Prostate gland (tissue), 2 donors: Measurements from ENCODE around the gene COLEC12. TPM values are rescaled to one million over a fixed set of nuclear protein-coding genes. Genes with fewer than 3 reads are reported as not detected.

Experiments
- DNase-seq: peaks from one replicate; pipeline ENCODE4 v3.0.0-alpha.2; 2019; ENCODE audit warnings: low spot score
- H3K27ac ChIP-seq, 2 donors: fragments of 200-600 bp; sonication (generic); 2 replicates each; pipeline ENCODE4 v1.5.1; 2017 to 2019
- H3K27me3 ChIP-seq: fragments of 200-600 bp; sonication (generic); replicated peaks from 2 replicates; pipeline ENCODE4 v1.5.1; 2019; ENCODE audit not compliant: insufficient read depth
- H3K36me3 ChIP-seq, 2 donors: fragments of 200-600 bp; sonication (generic); 1 replicate in 1 of 2; 2 replicates in 1 of 2; pipeline versions ENCODE4 v1.5.1 to v1.8.1; 2017 to 2019
- H3K4me1 ChIP-seq: fragments of 200-600 bp; sonication (generic); replicated peaks from 2 replicates; pipeline ENCODE4 v1.5.1; 2019
- H3K4me3 ChIP-seq, 2 donors: fragments of 200-600 bp; sonication (generic); 2 replicates each; pipeline ENCODE4 v1.5.1; 2017 to 2019
- H3K9me3 ChIP-seq: fragments of 200-600 bp; sonication (generic); 2 replicates; pipeline ENCODE4 v1.5.1; 2017
- CTCF ChIP-seq, 4 experiments: fragments of 200-600 bp in 2 of 4; fragments of 450-650 bp in 2 of 4; sonication (generic) in 2 of 4; IDR thresholded peaks; 1 replicate in 3 of 4; 2 replicates in 1 of 4; pipeline ENCODE4 v1.5.1; 2016 to 2019; ENCODE audit warnings: antibody characterized with exemption in 4 of 4, mild to moderate bottlenecking in 2 of 4, moderate library complexity in 2 of 4
- POLR2A ChIP-seq: fragments of 450-650 bp; IDR thresholded peaks from one replicate; pipeline ENCODE4 v1.6.1; 2016; ENCODE audit warnings: antibody characterized with exemption, mild to moderate bottlenecking
- POLR2AphosphoS5 ChIP-seq: sonication (generic); formaldehyde crosslinking; IDR thresholded peaks from one replicate; pipeline ENCODE4 v1.6.1; 2017; ENCODE audit warnings: antibody characterized with exemption
- WGBS: methylation state at CpG from one replicate; pipeline ENCODE4 v1.1.5; 2018; 5-methylcytosine and 5-hydroxymethylcytosine counted together
- intact Hi-C: fragments of 100-400 bp; cut with DNase I; formaldehyde crosslinking; loops from one replicate; pipeline ENCODE4 v1.14.2; 2022
- total RNA-seq, 2 donors: library from RNA; depleted of rRNA; stranded (reverse); fragments of >200 nt; gene quantifications; one replicate each; pipeline ENCODE4 v1.1.0, GENCODE V29; 2016

The COLEC12 gene
- total RNA-seq, 2 donors from 2014 or later, result 11.1 to 35.0 TPM

- intact Hi-C loops, result loop anchor here (5.0 kb wide), 1 partner anchor 38 kb away; no protein-coding TSS in a partner anchor
- no peak overlapping the region for H3K4me3 ChIP-seq
- TF ChIP-seq CTCF (IDR thresholded peaks at IDR 0.05), result no peak
- no peak for TF ChIP-seq POLR2A
- no peak for TF ChIP-seq POLR2AphosphoS5
- no peaks in the 10 kb centered on the region for H3K9me3 ChIP-seq
- 92% methylated on average over 8 of the region's 8 CpGs for WGBS
- H3K36me3 ChIP-seq, result no peaks in the 10 kb centered on the region
- no peaks in the 10 kb centered on the region for H3K4me1 ChIP-seq
- no peaks in the 10 kb centered on the region for H3K27me3 ChIP-seq
- DNase-seq, result no peak
- H3K27ac ChIP-seq, result no peak overlapping the region
These were observed 96.4 kb downstream of the COLEC12 start for GRCh38 chr18:404061-404636.

- Histone ChIP-seq H3K9me3 (no peaks in the 10 kb centered on the region), H3K27me3 (no peaks in the 10 kb centered on the region), H3K4me3 (no peak overlapping the region), H3K27ac (no peak overlapping the region), H3K36me3 (no peaks in the 10 kb centered on the region), H3K4me1 (no peaks in the 10 kb centered on the region)
- intact Hi-C loops, result loop anchor here (5.0 kb wide), 1 partner anchor 40 kb away; no protein-coding TSS in a partner anchor
- TF ChIP-seq CTCF (IDR thresholded peaks at IDR 0.05) (no peak), POLR2A (no peak), POLR2AphosphoS5 (no peak)
- DNase-seq, result no peak
- WGBS, result 84% methylated on average over 5 of the region's 5 CpGs
These were observed 98.4 kb downstream of the COLEC12 start for GRCh38 chr18:402129-402528.

GRCh38 chr18:400456-400855 is 100.0 kb downstream of the COLEC12 start:
- no peaks in the 10 kb centered on the region for H3K9me3 ChIP-seq
- H3K27me3 ChIP-seq, result no peaks in the 10 kb centered on the region
- intact Hi-C loops, result loop anchor here (5.0 kb wide), 1 partner anchor 42 kb away; no protein-coding TSS in a partner anchor
- no peak overlapping the region for H3K27ac ChIP-seq
- no peak for DNase-seq
- no peak for TF ChIP-seq CTCF (IDR thresholded peaks at IDR 0.05)
- TF ChIP-seq POLR2AphosphoS5, result no peak
- TF ChIP-seq POLR2A, result no peak
- H3K4me3 ChIP-seq, result no peak overlapping the region
- WGBS, result 91% methylated on average over 5 of the region's 5 CpGs
- H3K36me3 ChIP-seq, result no peaks in the 10 kb centered on the region
- H3K4me1 ChIP-seq, result peaks cover 6% of the 10 kb centered on the region

GRCh38 chr18:399631-400135 is 100.8 kb downstream of the COLEC12 start:
- intact Hi-C loops, result loop anchor here (5.0 kb wide), 1 partner anchor 43 kb away; no protein-coding TSS in a partner anchor
- no peak for TF ChIP-seq POLR2AphosphoS5
- TF ChIP-seq POLR2A, result no peak
- TF ChIP-seq CTCF (IDR thresholded peaks at IDR 0.05), result no peak
- Histone ChIP-seq H3K4me3 (no peak overlapping the region), H3K27ac (no peak overlapping the region), H3K4me1 (peaks cover 6% of the 10 kb centered on the region), H3K9me3 (no peaks in the 10 kb centered on the region), H3K27me3 (no peaks in the 10 kb centered on the region), H3K36me3 (no peaks in the 10 kb centered on the region)
- no peak for DNase-seq
- 78% methylated on average over 10 of the region's 10 CpGs for WGBS
